Fibroblast of lung (primary cell): ENCODE measurements around the gene CEP43.

Source experiments
- EZH2 ChIP-seq: IDR thresholded peaks from 2 replicates; pipeline ENCODE4 v1.5.1; 2012; ENCODE audit warnings: low read length, control low read depth, mild to moderate bottlenecking; ENCODE audit errors: missing control alignments
- TF ChIP-seq, protein P1 (sequence below), 2 donors: IDR thresholded peaks in 1 of 2; conservative IDR thresholded peaks in 1 of 2; 1 replicate in 1 of 2; 2 replicates in 1 of 2; pipeline ENCODE4 v1.5.1; 2011 to 2012; ENCODE audit warnings: low read length in 2 of 2, control low read depth in 1 of 2, inconsistent platforms in 1 of 2, low read depth in 1 of 2, mild to moderate bottlenecking in 1 of 2

DNA sequence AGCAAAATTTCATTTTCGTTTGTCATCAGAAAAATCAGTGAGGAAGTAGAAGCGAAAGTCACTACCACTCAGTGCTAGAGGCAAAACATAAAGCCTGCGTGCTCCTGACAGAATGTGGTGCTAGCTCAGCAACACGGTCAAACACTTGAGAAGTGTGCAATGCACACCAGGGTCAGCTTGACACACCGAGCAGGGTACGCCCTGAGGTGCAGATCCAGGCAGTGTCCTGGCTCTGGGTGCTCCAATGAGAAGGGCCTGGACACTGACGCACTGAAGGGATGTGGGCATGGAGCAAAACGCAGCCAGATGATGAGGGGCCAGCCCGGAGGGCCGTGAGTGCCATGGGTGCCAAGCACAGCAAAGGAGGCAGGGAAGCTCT lies 48.8 kb upstream of the CEP43 start:
- TF ChIP-seq, protein P1, sequence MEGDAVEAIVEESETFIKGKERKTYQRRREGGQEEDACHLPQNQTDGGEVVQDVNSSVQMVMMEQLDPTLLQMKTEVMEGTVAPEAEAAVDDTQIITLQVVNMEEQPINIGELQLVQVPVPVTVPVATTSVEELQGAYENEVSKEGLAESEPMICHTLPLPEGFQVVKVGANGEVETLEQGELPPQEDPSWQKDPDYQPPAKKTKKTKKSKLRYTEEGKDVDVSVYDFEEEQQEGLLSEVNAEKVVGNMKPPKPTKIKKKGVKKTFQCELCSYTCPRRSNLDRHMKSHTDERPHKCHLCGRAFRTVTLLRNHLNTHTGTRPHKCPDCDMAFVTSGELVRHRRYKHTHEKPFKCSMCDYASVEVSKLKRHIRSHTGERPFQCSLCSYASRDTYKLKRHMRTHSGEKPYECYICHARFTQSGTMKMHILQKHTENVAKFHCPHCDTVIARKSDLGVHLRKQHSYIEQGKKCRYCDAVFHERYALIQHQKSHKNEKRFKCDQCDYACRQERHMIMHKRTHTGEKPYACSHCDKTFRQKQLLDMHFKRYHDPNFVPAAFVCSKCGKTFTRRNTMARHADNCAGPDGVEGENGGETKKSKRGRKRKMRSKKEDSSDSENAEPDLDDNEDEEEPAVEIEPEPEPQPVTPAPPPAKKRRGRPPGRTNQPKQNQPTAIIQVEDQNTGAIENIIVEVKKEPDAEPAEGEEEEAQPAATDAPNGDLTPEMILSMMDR (conservative IDR thresholded peaks at IDR 0.05 in 1 of 2, IDR thresholded peaks at IDR 0.05 in 1 of 2; ENCODE audit: low read depth in 1 of 2, low read length in 2 of 2), result no peak
- TF ChIP-seq EZH2, result no peak
